K562 (cell line): Measurements from ENCODE around the gene STUM. TPM values are rescaled to one million over a fixed set of nuclear protein-coding genes. Genes with fewer than 3 reads are reported as not detected.

Experiments
- ATAC-seq: fragments of 200-7000 bp; cut with Tn5 transposase; 3 replicates; pipeline ENCODE4 v1.9.1; 2020; ENCODE audit warnings: moderate library complexity
- BruUV-seq: library from RNA; stranded (reverse); fragments of 400-500 nt; replicated peaks from 2 replicates; lab custom pipeline; 2021; lab: Mats Ljungman, UMichigan
- CTCF ChIA-PET: fragments of 300-600 bp; formaldehyde crosslinking; extraction: SDS; loops from one replicate; lab custom pipeline; 2021; ENCODE audit warnings: low intra/inter-chr PET ratio; lab: Yijun Ruan, JAX
- POLR2A ChIA-PET: fragments of 300-600, 350-650 bp; sonication (Branson Sonifier 250); formaldehyde crosslinking; extraction: SDS; loops from one replicate; lab custom pipeline; 2021; ENCODE audit warnings: antibody characterized with exemption, inconsistent platforms; lab: Yijun Ruan, JAX
- DNase-seq, 4 experiments: peaks; one replicate each; pipeline versions ENCODE4 v3.0.0 to v3.0.0-alpha.2; 2011 to 2018; ENCODE audit warnings: low spot score in 3 of 4, mixed read lengths in 3 of 4; ENCODE audit errors: extremely low read depth in 1 of 4
- FAIRE-seq: peaks from 2 replicates; lab custom pipeline; 2011; peaks lifted over from hg19 to GRCh38; lab: Jason Lieb, UNC
- H2AFZ ChIP-seq: 2 replicates; pipeline ENCODE4 v1.6.0; 2011; ENCODE audit warnings: low read depth, low read length, control low read depth, inconsistent platforms
- H3K27ac ChIP-seq: fragments of 200-600 bp; 3 replicates; pipeline ENCODE4 v1.8.0; 2011; ENCODE audit warnings: low read depth, mild to moderate bottlenecking, control low read depth, inconsistent platforms, low read length, moderate library complexity, mixed read lengths; ENCODE audit errors: extremely low read depth
- H3K27me3 ChIP-seq, 2 experiments: fragments of 300-600 bp in 1 of 2; 2 replicates in 1 of 2; 3 replicates in 1 of 2; pipeline versions ENCODE4 v1.6.0 to v1.8.0; 2011; ENCODE audit warnings: inconsistent platforms in 2 of 2, low read length in 2 of 2, mild to moderate bottlenecking in 1 of 2, mixed read lengths in 1 of 2, moderate library complexity in 1 of 2; ENCODE audit not compliant: control insufficient read depth in 2 of 2, insufficient read depth in 2 of 2
- H3K36me3 ChIP-seq: fragments of 300-600 bp; 3 replicates; pipeline ENCODE4 v1.8.0; 2011; ENCODE audit warnings: mild to moderate bottlenecking, low read length, inconsistent platforms; ENCODE audit not compliant: control insufficient read depth, insufficient read depth
- H3K4me1 ChIP-seq, 2 experiments: fragments of 200-600 bp in 1 of 2; replicated peaks in 1 of 2; 2 replicates in 1 of 2; 3 replicates in 1 of 2; pipeline versions ENCODE4 v1.5.1 to v1.8.0; 2011; ENCODE audit warnings: inconsistent platforms in 2 of 2, low read length in 2 of 2, mild to moderate bottlenecking in 1 of 2, mixed read lengths in 1 of 2, moderate library complexity in 1 of 2; ENCODE audit not compliant: control insufficient read depth in 2 of 2, insufficient read depth in 2 of 2
- H3K4me2 ChIP-seq: 2 replicates; pipeline ENCODE4 v1.6.1; 2011; ENCODE audit warnings: low read length, control low read depth, inconsistent platforms, mixed read lengths; ENCODE audit not compliant: insufficient read depth
- H3K4me3 ChIP-seq: fragments of 200-600 bp; sonication (generic), shearing (Covaris generic); 2 replicates; pipeline ENCODE4 v1.5.1; 2016; ENCODE audit warnings: control low read depth, inconsistent platforms
- H3K79me2 ChIP-seq: fragments of 200-600 bp; 3 replicates; pipeline ENCODE4 v1.8.0; 2011; ENCODE audit warnings: low read length, inconsistent platforms; ENCODE audit not compliant: control insufficient read depth, insufficient read depth
- H3K9ac ChIP-seq, 2 experiments: 2 replicates each; pipeline versions ENCODE4 v1.6.0 to v1.6.1; 2011; ENCODE audit warnings: low read depth in 2 of 2, low read length in 2 of 2, control low read depth in 1 of 2, inconsistent platforms in 1 of 2, mild to moderate bottlenecking in 1 of 2, mixed read lengths in 1 of 2; ENCODE audit not compliant: insufficient read depth in 1 of 2
- H3K9me1 ChIP-seq: one replicate; pipeline ENCODE4 v1.6.0; 2011; ENCODE audit warnings: inconsistent platforms, mild to moderate bottlenecking, low read length, moderate library complexity; ENCODE audit not compliant: control insufficient read depth, insufficient read depth
- H3K9me3 ChIP-seq: replicated peaks from 2 replicates; pipeline ENCODE4 v1.5.1; 2011; ENCODE audit warnings: low read depth, low read length, inconsistent platforms; ENCODE audit not compliant: control insufficient read depth, insufficient read depth
- H4K20me1 ChIP-seq: replicated peaks from 2 replicates; pipeline ENCODE4 v1.6.1; 2011; ENCODE audit warnings: low read length, inconsistent platforms, mixed read lengths; ENCODE audit not compliant: control insufficient read depth, insufficient read depth
- GABPB1 ChIP-seq: sonication (generic); formaldehyde crosslinking; IDR thresholded peaks from 2 replicates; pipeline ENCODE4 v1.8.0; 2022; ENCODE audit warnings: mild to moderate bottlenecking, missing genetic modification reagents
- RAD21 ChIP-seq, 2 experiments: fragments of 250-450 bp in 1 of 2; fragments of 450-650 bp in 1 of 2; sonication (Bioruptor Pico) in 1 of 2; formaldehyde crosslinking in 1 of 2; IDR thresholded peaks in 1 of 2; conservative IDR thresholded peaks in 1 of 2; 2 replicates each; pipeline versions ENCODE4 v1.4.0 to v1.8.0; 2020 to 2022; ENCODE audit warnings: mild to moderate bottlenecking in 2 of 2, moderate library complexity in 1 of 2
- WGBS: fragments of 100-300 bp; shearing (Covaris generic); methylation state at CpG from one replicate; pipeline ENCODE4 v1.1.6; 2016; ENCODE audit warnings: low coverage, mixed read lengths; ENCODE audit not compliant: insufficient coverage; ENCODE audit errors: missing lambda C conversion rate; 5-methylcytosine and 5-hydroxymethylcytosine counted together
- in situ Hi-C: fragments of 300-500 bp; cut with MboI; formaldehyde crosslinking; loops from 4 replicates; pipeline ENCODE4 v1.15.0; 2018; ENCODE audit warnings: inconsistent platforms, mixed read lengths
- intact Hi-C: fragments of 100-400 bp; cut with micrococcal nuclease; formaldehyde crosslinking; loops from 2 replicates; pipeline ENCODE4 v1.14.2; 2022
- polyA plus RNA-seq, 8 experiments: library from polyadenylated mRNA; depleted of rRNA in 4 of 8; stranded (reverse) in 5 of 8; unstranded in 3 of 8; fragments of >200 nt; fragmentation: Nextera tagmentation in 2 of 8; fragmentation: Illumina TruSeq in 1 of 8; extraction: Ambion mirVana in 2 of 8; extraction: Trizol in 1 of 8; gene quantifications; 2 replicates each; pipeline versions ENCODE4 v1.2.1 to v1.2.3, GENCODE V29; 2011 to 2014; ENCODE audit warnings: inconsistent platforms in 1 of 8, missing spikeins in 1 of 8
- total RNA-seq, 7 experiments: library from RNA; depleted of rRNA in 6 of 7; stranded (reverse); fragments of >200 nt in 6 of 7; fragmentation: Illumina TruSeq in 2 of 7; extraction: Trizol in 2 of 7; gene quantifications; 2 replicates each; pipeline versions ENCODE4 v1.2.1 to v1.2.3, GENCODE V29; 2011 to 2021; ENCODE audit warnings: low replicate concordance in 1 of 7
- TF ChIP-seq, protein P1 (sequence below), 3 experiments: IDR thresholded peaks in 2 of 3; conservative IDR thresholded peaks in 1 of 3; 2 replicates each; pipeline ENCODE4 v1.5.1; 2011 to 2012; ENCODE audit warnings: low read length in 3 of 3, mild to moderate bottlenecking in 3 of 3, control low read depth in 2 of 3, improper control_type of control experiment in 1 of 3, inconsistent platforms in 1 of 3, low read depth in 1 of 3, mixed read lengths in 1 of 3, moderate library complexity in 1 of 3; ENCODE audit not compliant: insufficient read depth in 2 of 3
- TF ChIP-seq, protein P2 (sequence below), 3 experiments: fragments of 200-800 bp in 1 of 3; fragments of 250-450 bp in 1 of 3; fragments of 450-650 bp in 1 of 3; sonication (Bioruptor Pico) in 1 of 3; sonication (Bioruptor generic) in 1 of 3; formaldehyde crosslinking in 1 of 3; IDR thresholded peaks; 2 replicates each; pipeline versions ENCODE4 v1.6.1 to v1.8.0; 2016 to 2022; ENCODE audit warnings: mild to moderate bottlenecking in 2 of 3, missing genetic modification characterization in 2 of 3, missing compliant biosample characterization in 1 of 3, moderate library complexity in 1 of 3
- TF ChIP-seq, protein P3 (sequence below), 2 experiments: fragments of 450-650 bp; formaldehyde crosslinking in 1 of 2; IDR thresholded peaks; 2 replicates each; pipeline versions ENCODE4 v1.4.0 to v1.6.1; 2014 to 2020; ENCODE audit warnings: mild to moderate bottlenecking in 2 of 2, borderline replicate concordance in 1 of 2, low read depth in 1 of 2

STUM gene
- total and polyA plus RNA-seq, 9 of the 15 experiments (the other 6 are each of a cell fraction or from before 2014, with no cell fraction given), result not detected

DNA sequence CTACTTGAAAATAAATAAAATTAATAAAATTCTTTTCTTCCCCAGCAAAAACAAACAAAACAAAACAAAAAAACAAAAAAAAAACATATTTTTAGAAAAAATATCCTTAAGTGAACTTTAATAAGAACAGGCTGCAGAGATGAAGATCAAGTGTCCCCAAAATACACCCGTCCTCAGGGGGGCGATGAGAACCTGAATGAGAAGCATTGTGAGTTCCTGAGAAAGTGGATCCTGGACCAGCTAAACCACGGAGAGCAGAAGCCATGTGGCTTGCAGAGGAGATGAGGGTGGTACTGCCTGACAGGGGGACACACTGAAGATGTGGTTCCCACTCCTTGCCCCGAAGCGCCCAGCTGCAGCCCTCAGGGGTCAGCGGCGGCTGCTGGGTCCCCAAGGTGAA lies 101.2 kb downstream of the STUM start:
- Histone ChIP-seq H3K27me3 (peaks cover 46 to 63% of the 10 kb centered on the region in 2 experiments), H3K36me3 (no peaks in the 10 kb centered on the region), H3K79me2 (no peaks in the 10 kb centered on the region), H3K4me1 (peaks cover 0 to 3% of the 10 kb centered on the region in 2 experiments; a peak in 3 of 5 replicates), H3K27ac (no peak overlapping the region), H3K4me2 (no peak overlapping the region), H3K9me3 (no peaks in the 10 kb centered on the region), H3K9me1 (no peaks in the 10 kb centered on the region), H4K20me1 (peaks cover 4% of the 10 kb centered on the region; the same call in 1 of the 2 replicates), H2AFZ (no peak overlapping the region), H3K9ac (no peak overlapping the region), H3K4me3 (no peak overlapping the region)
- ChIA-PET CTCF (interaction anchor here (0.6 to 1.9 kb wide), 2 partner anchors 8 to 178 kb away, joined by 3 to 5 read pairs; no protein-coding TSS in a partner anchor), POLR2A (interaction anchor here (0.5 kb wide), 1 partner anchor 43 kb away, joined by 4 read pairs; no protein-coding TSS in a partner anchor)
- BruUV-seq, result no TSS peak
- intact Hi-C loops (no loop called here), in situ Hi-C loops (no loop called here)
- peak; percentile 37; the same call in 2 of the 3 replicates for ATAC-seq
- FAIRE-seq, result peak; percentile 6
- WGBS, result 3% methylated on average over 7 of the region's 7 CpGs
- peak in 3 of 4 experiments; percentile 38 to 57 (median 54) for DNase-seq
- TF ChIP-seq RAD21 (CRISPR knock-in tag; conservative IDR thresholded peaks at IDR 0.05 in 1 of 2, IDR thresholded peaks at IDR 0.05 in 1 of 2) (peak in 1 of 2 experiments; percentile 52; a peak in 3 of 4 replicates), GABPB1 (CRISPR knock-in tag) (no peak)
- TF ChIP-seq, protein P1, sequence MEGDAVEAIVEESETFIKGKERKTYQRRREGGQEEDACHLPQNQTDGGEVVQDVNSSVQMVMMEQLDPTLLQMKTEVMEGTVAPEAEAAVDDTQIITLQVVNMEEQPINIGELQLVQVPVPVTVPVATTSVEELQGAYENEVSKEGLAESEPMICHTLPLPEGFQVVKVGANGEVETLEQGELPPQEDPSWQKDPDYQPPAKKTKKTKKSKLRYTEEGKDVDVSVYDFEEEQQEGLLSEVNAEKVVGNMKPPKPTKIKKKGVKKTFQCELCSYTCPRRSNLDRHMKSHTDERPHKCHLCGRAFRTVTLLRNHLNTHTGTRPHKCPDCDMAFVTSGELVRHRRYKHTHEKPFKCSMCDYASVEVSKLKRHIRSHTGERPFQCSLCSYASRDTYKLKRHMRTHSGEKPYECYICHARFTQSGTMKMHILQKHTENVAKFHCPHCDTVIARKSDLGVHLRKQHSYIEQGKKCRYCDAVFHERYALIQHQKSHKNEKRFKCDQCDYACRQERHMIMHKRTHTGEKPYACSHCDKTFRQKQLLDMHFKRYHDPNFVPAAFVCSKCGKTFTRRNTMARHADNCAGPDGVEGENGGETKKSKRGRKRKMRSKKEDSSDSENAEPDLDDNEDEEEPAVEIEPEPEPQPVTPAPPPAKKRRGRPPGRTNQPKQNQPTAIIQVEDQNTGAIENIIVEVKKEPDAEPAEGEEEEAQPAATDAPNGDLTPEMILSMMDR (IDR thresholded peaks at IDR 0.05 in 2 of 3, conservative IDR thresholded peaks at IDR 0.05 in 1 of 3; ENCODE audit: insufficient read depth in 2 of 3, low read depth in 1 of 3, low read length in 3 of 3), result peak in 2 of 3 experiments; percentile 6 to 51; a peak in 3 of 6 replicates
- TF ChIP-seq, protein P2, sequence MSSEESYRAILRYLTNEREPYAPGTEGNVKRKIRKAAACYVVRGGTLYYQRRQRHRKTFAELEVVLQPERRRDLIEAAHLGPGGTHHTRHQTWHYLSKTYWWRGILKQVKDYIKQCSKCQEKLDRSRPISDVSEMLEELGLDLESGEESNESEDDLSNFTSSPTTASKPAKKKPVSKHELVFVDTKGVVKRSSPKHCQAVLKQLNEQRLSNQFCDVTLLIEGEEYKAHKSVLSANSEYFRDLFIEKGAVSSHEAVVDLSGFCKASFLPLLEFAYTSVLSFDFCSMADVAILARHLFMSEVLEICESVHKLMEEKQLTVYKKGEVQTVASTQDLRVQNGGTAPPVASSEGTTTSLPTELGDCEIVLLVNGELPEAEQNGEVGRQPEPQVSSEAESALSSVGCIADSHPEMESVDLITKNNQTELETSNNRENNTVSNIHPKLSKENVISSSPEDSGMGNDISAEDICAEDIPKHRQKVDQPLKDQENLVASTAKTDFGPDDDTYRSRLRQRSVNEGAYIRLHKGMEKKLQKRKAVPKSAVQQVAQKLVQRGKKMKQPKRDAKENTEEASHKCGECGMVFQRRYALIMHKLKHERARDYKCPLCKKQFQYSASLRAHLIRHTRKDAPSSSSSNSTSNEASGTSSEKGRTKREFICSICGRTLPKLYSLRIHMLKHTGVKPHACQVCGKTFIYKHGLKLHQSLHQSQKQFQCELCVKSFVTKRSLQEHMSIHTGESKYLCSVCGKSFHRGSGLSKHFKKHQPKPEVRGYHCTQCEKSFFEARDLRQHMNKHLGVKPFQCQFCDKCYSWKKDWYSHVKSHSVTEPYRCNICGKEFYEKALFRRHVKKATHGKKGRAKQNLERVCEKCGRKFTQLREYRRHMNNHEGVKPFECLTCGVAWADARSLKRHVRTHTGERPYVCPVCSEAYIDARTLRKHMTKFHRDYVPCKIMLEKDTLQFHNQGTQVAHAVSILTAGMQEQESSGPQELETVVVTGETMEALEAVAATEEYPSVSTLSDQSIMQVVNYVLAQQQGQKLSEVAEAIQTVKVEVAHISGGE (CRISPR knock-in tag; IDR thresholded peaks at IDR 0.05), result no peak
- TF ChIP-seq, protein P3, sequence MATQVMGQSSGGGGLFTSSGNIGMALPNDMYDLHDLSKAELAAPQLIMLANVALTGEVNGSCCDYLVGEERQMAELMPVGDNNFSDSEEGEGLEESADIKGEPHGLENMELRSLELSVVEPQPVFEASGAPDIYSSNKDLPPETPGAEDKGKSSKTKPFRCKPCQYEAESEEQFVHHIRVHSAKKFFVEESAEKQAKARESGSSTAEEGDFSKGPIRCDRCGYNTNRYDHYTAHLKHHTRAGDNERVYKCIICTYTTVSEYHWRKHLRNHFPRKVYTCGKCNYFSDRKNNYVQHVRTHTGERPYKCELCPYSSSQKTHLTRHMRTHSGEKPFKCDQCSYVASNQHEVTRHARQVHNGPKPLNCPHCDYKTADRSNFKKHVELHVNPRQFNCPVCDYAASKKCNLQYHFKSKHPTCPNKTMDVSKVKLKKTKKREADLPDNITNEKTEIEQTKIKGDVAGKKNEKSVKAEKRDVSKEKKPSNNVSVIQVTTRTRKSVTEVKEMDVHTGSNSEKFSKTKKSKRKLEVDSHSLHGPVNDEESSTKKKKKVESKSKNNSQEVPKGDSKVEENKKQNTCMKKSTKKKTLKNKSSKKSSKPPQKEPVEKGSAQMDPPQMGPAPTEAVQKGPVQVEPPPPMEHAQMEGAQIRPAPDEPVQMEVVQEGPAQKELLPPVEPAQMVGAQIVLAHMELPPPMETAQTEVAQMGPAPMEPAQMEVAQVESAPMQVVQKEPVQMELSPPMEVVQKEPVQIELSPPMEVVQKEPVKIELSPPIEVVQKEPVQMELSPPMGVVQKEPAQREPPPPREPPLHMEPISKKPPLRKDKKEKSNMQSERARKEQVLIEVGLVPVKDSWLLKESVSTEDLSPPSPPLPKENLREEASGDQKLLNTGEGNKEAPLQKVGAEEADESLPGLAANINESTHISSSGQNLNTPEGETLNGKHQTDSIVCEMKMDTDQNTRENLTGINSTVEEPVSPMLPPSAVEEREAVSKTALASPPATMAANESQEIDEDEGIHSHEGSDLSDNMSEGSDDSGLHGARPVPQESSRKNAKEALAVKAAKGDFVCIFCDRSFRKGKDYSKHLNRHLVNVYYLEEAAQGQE (IDR thresholded peaks at IDR 0.05; ENCODE audit: borderline replicate concordance), result peak; percentile 19; the same call in 1 of the 2 replicates
- TF ChIP-seq, protein P3 (CRISPR knock-in tag; IDR thresholded peaks at IDR 0.05; ENCODE audit: low read depth), result no peak
